ENCODE data around the gene DHX30. TPM values are rescaled to one million over a fixed set of nuclear protein-coding genes. Genes with fewer than 3 reads are reported as not detected.
A peak's percentile ranks its signal among the peaks of the same experiment; 100 is the strongest.

DHX30 gene
- total RNA-seq, 1 donor, result 59.4 TPM

DNA sequence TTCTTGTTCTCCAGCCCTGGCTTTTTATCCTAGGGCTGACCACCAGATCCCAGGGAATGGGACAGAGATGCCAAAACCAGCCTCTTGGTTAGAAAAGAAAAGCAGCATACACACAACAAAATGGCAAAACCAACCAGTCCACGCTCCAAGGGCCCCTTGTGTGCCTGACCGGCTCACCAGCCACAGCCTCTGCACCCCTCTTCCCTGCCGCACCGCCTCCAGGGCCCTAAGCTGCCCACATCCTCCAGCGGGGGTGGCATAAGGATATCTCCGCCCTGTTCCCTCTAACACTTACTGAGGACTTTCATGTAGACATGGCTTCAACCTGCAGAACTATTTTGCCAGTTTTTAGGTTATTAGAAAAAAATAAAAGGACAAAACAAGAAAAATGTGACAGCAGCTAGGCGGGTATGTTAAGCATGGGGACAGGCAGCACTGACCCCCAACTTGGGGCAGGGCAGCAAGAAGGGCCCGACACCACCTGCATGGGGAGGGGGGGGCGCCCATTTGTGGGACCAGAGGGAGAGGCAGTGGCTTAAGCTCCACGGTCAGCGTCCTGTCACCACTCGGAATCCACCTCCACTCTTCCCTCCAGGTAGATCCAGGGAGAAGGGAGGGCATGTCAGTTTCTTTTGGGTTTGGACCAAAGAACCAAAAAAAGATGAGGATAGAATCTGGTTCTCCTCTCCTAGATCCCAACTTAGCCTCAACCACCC, 49.1 kb downstream of the DHX30 start:
- TF ChIP-seq, protein P1, sequence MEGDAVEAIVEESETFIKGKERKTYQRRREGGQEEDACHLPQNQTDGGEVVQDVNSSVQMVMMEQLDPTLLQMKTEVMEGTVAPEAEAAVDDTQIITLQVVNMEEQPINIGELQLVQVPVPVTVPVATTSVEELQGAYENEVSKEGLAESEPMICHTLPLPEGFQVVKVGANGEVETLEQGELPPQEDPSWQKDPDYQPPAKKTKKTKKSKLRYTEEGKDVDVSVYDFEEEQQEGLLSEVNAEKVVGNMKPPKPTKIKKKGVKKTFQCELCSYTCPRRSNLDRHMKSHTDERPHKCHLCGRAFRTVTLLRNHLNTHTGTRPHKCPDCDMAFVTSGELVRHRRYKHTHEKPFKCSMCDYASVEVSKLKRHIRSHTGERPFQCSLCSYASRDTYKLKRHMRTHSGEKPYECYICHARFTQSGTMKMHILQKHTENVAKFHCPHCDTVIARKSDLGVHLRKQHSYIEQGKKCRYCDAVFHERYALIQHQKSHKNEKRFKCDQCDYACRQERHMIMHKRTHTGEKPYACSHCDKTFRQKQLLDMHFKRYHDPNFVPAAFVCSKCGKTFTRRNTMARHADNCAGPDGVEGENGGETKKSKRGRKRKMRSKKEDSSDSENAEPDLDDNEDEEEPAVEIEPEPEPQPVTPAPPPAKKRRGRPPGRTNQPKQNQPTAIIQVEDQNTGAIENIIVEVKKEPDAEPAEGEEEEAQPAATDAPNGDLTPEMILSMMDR (IDR thresholded peaks at IDR 0.05; ENCODE audit: extremely low read depth, low read depth, low read length), result no peak
- Histone ChIP-seq H4K20me1 (ENCODE audit: insufficient read depth, low read length) (peaks cover 25% of the 10 kb centered on the region), H3K79me2 (ENCODE audit: insufficient read depth, low read length) (no peaks in the 10 kb centered on the region), H3K36me3 (ENCODE audit: insufficient read depth, low read length) (peaks cover 88% of the 10 kb centered on the region), H3K9me3 (ENCODE audit: low read depth, low read length) (no peaks in the 10 kb centered on the region), H2AFZ (ENCODE audit: low read length) (no peak overlapping the region), H3K27me3 (ENCODE audit: insufficient read depth, low read length) (no peaks in the 10 kb centered on the region), H3K4me3 (ENCODE audit: insufficient read depth, low read length) (no peak overlapping the region), H3K4me2 (ENCODE audit: insufficient read depth, low read length) (no peak overlapping the region), H3K27ac (ENCODE audit: low read depth, low read length) (no peak overlapping the region), H3K4me1 (ENCODE audit: insufficient read depth, low read length) (no peaks in the 10 kb centered on the region)
- peak; percentile 49 for DNase-seq (ENCODE audit: insufficient read length, low spot score, missing footprints)

DNA sequence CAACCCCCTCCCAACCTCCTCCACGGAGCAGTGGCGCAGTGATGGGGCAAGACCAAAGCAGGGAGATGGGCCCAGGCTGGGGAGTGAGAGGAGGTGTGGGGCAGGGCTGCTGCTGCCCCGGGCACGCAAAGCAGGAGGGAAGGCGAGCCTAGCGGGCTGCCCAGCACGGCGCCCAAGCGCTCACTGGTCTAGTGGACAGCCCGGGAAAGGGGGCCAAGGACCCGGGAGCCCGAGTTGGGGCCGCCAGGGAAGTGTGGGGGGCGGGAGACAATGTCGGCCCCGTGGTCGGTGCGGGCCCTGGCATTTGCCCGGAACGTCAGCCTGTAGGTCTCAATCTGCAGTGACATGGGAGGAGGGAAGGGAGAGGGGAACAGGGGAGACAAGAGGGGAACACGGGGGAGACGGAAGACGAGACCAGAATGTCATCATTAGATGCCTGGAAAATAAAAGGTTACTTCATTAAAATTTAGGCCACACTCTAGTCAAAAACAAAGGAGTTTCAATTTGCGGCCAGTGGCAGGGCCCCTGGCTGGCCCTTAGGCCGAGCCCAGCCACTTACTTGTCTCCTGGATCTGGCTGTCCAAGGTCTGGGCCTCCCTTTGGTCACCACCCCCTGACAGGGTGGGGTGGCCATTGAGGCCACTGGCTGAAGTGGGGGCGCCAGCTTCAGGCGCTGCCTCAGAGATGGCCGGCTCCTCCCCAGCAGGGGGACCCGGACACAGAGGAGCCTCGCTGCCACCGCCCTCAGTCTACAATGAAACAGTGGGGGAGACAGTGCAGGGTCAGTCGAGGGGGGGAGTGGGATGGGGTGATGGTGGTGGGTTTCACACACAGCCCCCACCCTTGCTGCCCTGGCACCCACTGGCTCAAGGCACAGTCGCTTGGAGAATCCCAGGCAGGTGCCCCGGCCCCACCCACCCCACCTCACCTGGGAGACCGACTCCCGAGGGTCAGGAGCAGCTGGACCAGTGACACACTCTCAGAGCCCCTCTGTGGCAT, 50.0 kb downstream of the DHX30 start:
- Histone ChIP-seq H3K27ac (ENCODE audit: low read depth, low read length) (no peak overlapping the region), H3K4me3 (ENCODE audit: insufficient read depth, low read length) (no peak overlapping the region), H3K36me3 (ENCODE audit: insufficient read depth, low read length) (peaks cover 84% of the 10 kb centered on the region), H3K9me3 (ENCODE audit: low read depth, low read length) (no peaks in the 10 kb centered on the region), H2AFZ (ENCODE audit: low read length) (no peak overlapping the region), H3K79me2 (ENCODE audit: insufficient read depth, low read length) (no peaks in the 10 kb centered on the region), H3K4me1 (ENCODE audit: insufficient read depth, low read length) (no peaks in the 10 kb centered on the region), H3K27me3 (ENCODE audit: insufficient read depth, low read length) (no peaks in the 10 kb centered on the region), H4K20me1 (ENCODE audit: insufficient read depth, low read length) (peaks cover 20% of the 10 kb centered on the region), H3K4me2 (ENCODE audit: insufficient read depth, low read length) (no peak overlapping the region)
- TF ChIP-seq, protein P1 (IDR thresholded peaks at IDR 0.05; ENCODE audit: extremely low read depth, low read depth, low read length), result no peak
- DNase-seq (ENCODE audit: insufficient read length, low spot score, missing footprints), result peak; percentile 65

DNA sequence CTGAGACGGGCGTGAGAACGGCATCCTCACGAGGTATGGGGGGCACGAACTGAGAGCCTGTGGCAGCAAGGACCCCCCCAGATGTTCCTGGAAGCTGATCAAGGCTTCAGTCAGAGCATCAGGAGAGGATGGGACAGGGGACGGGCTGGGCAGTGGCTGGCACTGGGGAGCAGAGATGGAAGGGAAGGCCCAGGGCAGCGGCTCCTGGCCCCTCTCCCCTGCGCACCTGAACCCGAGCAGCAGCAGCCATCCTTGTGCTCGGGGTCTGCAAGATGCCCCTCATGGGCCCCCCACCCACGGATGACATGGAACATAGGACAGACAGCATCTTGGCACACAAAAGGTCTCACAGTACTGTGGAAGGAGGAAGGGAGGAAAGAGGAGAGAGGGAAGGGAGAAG, 51.3 kb downstream of the DHX30 start:
- TF ChIP-seq, protein P1 (IDR thresholded peaks at IDR 0.05; ENCODE audit: extremely low read depth, low read depth, low read length), result no peak

More for the DNA sequence above, 51.3 kb downstream of the DHX30 start:
- no peak overlapping the region for H3K4me3 ChIP-seq (ENCODE audit: insufficient read depth, low read length)
- no peaks in the 10 kb centered on the region for H3K4me1 ChIP-seq (ENCODE audit: insufficient read depth, low read length)
- H3K9me3 ChIP-seq (ENCODE audit: low read depth, low read length), result no peaks in the 10 kb centered on the region
- no peak overlapping the region for H2AFZ ChIP-seq (ENCODE audit: low read length)
- H3K36me3 ChIP-seq (ENCODE audit: insufficient read depth, low read length), result peaks cover 80% of the 10 kb centered on the region
- H3K27me3 ChIP-seq (ENCODE audit: insufficient read depth, low read length), result no peaks in the 10 kb centered on the region
- no peak overlapping the region for H3K27ac ChIP-seq (ENCODE audit: low read depth, low read length)
- no peaks in the 10 kb centered on the region for H3K79me2 ChIP-seq (ENCODE audit: insufficient read depth, low read length)
- H3K4me2 ChIP-seq (ENCODE audit: insufficient read depth, low read length), result no peak overlapping the region
- peak; percentile 58 for DNase-seq (ENCODE audit: insufficient read length, low spot score, missing footprints)
- H4K20me1 ChIP-seq (ENCODE audit: insufficient read depth, low read length), result peaks cover 17% of the 10 kb centered on the region

Measured in osteoblast (primary cell).